Right lobe of liver (tissue), 4 donors: ENCODE measurements around the gene ENOX1.

ENCODE experiments used
- POLR2A ChIP-seq: fragments of 450-650 bp; IDR thresholded peaks from one replicate; pipeline ENCODE4 v1.6.1; 2017; ENCODE audit warnings: antibody characterized with exemption, mild to moderate bottlenecking
- TF ChIP-seq, protein P1 (sequence below), 4 donors: fragments of 200-600 bp in 3 of 4; fragments of 450-650 bp in 1 of 4; IDR thresholded peaks; one replicate each; pipeline versions ENCODE4 v1.5.1 to v1.8.0; 2016 to 2022; ENCODE audit warnings: antibody characterized with exemption in 4 of 4, mild to moderate bottlenecking in 2 of 4
- donor health status: DM: no; HTN: no; CAD: no.
- donor health status: DM: no; HTN: no; CAD: no.
- donor health status: DM: no; HTN: yes; CAD: no.

DNA sequence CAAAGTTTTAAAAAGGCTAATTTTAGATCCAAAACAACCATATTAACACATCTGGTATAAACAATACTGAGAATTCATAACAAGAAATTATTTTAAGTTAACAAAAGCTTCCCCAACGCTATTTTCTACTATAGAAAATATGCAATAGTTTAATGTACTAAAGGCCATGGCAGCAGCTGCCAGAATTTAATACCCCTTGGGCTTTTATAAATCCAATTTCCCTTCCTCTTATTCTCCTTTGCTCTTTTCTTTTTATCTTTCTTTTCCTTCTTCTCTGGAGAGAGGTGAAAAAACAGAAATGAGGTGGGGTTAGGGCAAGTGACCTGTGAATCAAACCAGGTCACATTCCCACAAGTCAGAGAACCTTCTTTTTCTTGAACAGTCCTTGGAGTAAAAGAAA is 58.9 kb downstream of the ENOX1 start:
- TF ChIP-seq, protein P1, sequence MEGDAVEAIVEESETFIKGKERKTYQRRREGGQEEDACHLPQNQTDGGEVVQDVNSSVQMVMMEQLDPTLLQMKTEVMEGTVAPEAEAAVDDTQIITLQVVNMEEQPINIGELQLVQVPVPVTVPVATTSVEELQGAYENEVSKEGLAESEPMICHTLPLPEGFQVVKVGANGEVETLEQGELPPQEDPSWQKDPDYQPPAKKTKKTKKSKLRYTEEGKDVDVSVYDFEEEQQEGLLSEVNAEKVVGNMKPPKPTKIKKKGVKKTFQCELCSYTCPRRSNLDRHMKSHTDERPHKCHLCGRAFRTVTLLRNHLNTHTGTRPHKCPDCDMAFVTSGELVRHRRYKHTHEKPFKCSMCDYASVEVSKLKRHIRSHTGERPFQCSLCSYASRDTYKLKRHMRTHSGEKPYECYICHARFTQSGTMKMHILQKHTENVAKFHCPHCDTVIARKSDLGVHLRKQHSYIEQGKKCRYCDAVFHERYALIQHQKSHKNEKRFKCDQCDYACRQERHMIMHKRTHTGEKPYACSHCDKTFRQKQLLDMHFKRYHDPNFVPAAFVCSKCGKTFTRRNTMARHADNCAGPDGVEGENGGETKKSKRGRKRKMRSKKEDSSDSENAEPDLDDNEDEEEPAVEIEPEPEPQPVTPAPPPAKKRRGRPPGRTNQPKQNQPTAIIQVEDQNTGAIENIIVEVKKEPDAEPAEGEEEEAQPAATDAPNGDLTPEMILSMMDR (IDR thresholded peaks at IDR 0.05): no peak
- no peak for TF ChIP-seq POLR2A
